Endothelial cell of umbilical vein (primary cell): ENCODE measurements around the gene CRLF1. TPM values are rescaled to one million over a fixed set of nuclear protein-coding genes. Genes with fewer than 3 reads are reported as not detected.
"Not testable (repeated sequence)": the region's sequence is repeated elsewhere in the genome, so short reads cannot be mapped to it uniquely, and the experiment has no call there.

Experiments
- BruUV-seq: library from RNA; stranded (reverse); fragments of 400-500 nt; replicated peaks from 2 replicates; lab custom pipeline; 2021; lab: Mats Ljungman, UMichigan
- CTCF ChIA-PET: fragments of 300-600, 350-600 bp; sonication (Branson Sonifier 250); formaldehyde crosslinking; loops from one replicate; lab custom pipeline; 2021; ENCODE audit warnings: antibody characterized with exemption, inconsistent platforms; lab: Charles Lee
- POLR2A ChIA-PET: fragments of 300-600, 350-600 bp; sonication (Branson Sonifier 250); formaldehyde crosslinking; loops from one replicate; lab custom pipeline; 2021; ENCODE audit warnings: antibody characterized with exemption, inconsistent platforms; lab: Charles Lee
- DNase-seq: peaks from one replicate; pipeline ENCODE4 v3.0.0-alpha.2; 2011; ENCODE audit warnings: low read depth, low spot score
- FAIRE-seq: peaks from 2 replicates; lab custom pipeline; 2011; peaks lifted over from hg19 to GRCh38; lab: Jason Lieb, UNC
- H2AFZ ChIP-seq: 2 replicates; pipeline ENCODE4 v1.6.0; 2012; ENCODE audit warnings: low read depth, low read length, control low read depth, inconsistent platforms
- H3K27ac ChIP-seq: 2 replicates; pipeline ENCODE4 v1.5.1; 2011; ENCODE audit warnings: low read depth, mild to moderate bottlenecking, control low read depth, low read length, moderate library complexity; ENCODE audit not compliant: insufficient read depth
- H3K27me3 ChIP-seq, 2 experiments: 2 replicates each; pipeline versions ENCODE4 v1.6.0 to v1.6.1; 2011; ENCODE audit warnings: low read length in 2 of 2, mixed read lengths in 1 of 2; ENCODE audit not compliant: control insufficient read depth in 2 of 2, insufficient read depth in 2 of 2
- H3K36me3 ChIP-seq, 2 experiments: 2 replicates in 1 of 2; 3 replicates in 1 of 2; pipeline ENCODE4 v1.5.1; 2011; ENCODE audit warnings: low read length in 2 of 2, mild to moderate bottlenecking in 1 of 2, moderate library complexity in 1 of 2; ENCODE audit not compliant: control insufficient read depth in 2 of 2, insufficient read depth in 2 of 2; ENCODE audit errors: extremely low read depth in 1 of 2
- H3K4me1 ChIP-seq: 3 replicates; pipeline ENCODE4 v1.5.1; 2011; ENCODE audit warnings: mild to moderate bottlenecking, low read length; ENCODE audit not compliant: control insufficient read depth, insufficient read depth; ENCODE audit errors: extremely low read depth
- H3K4me2 ChIP-seq: 2 replicates; pipeline ENCODE4 v1.6.1; 2011; ENCODE audit warnings: low read length, control low read depth, mixed read lengths; ENCODE audit not compliant: insufficient read depth
- H3K4me3 ChIP-seq, 3 experiments: fragments of 200-600 bp in 1 of 3; sonication (generic), shearing (Covaris generic) in 1 of 3; replicated peaks in 1 of 3; 2 replicates each; pipeline ENCODE4 v1.5.1; 2011 to 2016; ENCODE audit warnings: control low read depth in 3 of 3, low read length in 3 of 3, mild to moderate bottlenecking in 2 of 3, inconsistent platforms in 1 of 3, low read depth in 1 of 3, moderate library complexity in 1 of 3; ENCODE audit not compliant: insufficient read depth in 1 of 3
- H3K79me2 ChIP-seq: 2 replicates; pipeline ENCODE4 v1.6.0; 2012; ENCODE audit warnings: low read length, inconsistent platforms; ENCODE audit not compliant: control insufficient read depth, insufficient read depth
- H3K9ac ChIP-seq: replicated peaks from 2 replicates; pipeline ENCODE3; 2011; ENCODE audit warnings: low read length, control low read depth; ENCODE audit not compliant: insufficient read depth; ENCODE audit errors: extremely low read depth
- H3K9me1 ChIP-seq: replicated peaks from 3 replicates; pipeline ENCODE4 v1.6.0; 2011; ENCODE audit warnings: mild to moderate bottlenecking, low read length; ENCODE audit not compliant: control insufficient read depth, insufficient read depth; ENCODE audit errors: extremely low read depth
- H3K9me3 ChIP-seq: replicated peaks from 2 replicates; pipeline ENCODE4 v1.5.1; 2012; ENCODE audit warnings: low read length, inconsistent platforms; ENCODE audit not compliant: control insufficient read depth, insufficient read depth
- H4K20me1 ChIP-seq: replicated peaks from 2 replicates; pipeline ENCODE3; 2011; ENCODE audit warnings: mild to moderate bottlenecking, low read length; ENCODE audit not compliant: control insufficient read depth, insufficient read depth; ENCODE audit errors: extremely low read depth
- POLR2A ChIP-seq: IDR thresholded peaks from 2 replicates; pipeline ENCODE4 v1.6.1; 2012; ENCODE audit warnings: low read depth, mild to moderate bottlenecking, control low read depth, low read length
- dilution Hi-C: fragments of 300-500 bp; cut with MboI; formaldehyde crosslinking; loops from one replicate; pipeline ENCODE4 v1.15.0; 2019; ENCODE audit warnings: low sequenced_read_pairs; ENCODE audit not compliant: extremely low pct_ligation_motif_present
- intact Hi-C: fragments of 100-400 bp; cut with micrococcal nuclease; formaldehyde crosslinking; loops from one replicate; pipeline ENCODE4 v1.10.0; 2022
- polyA plus RNA-seq, 4 experiments: library from polyadenylated mRNA; depleted of rRNA in 3 of 4; stranded (reverse) in 3 of 4; unstranded in 1 of 4; fragments of >200 nt; gene quantifications; 2 replicates each; pipeline versions ENCODE4 v1.2.1 to v1.2.3, GENCODE V29; 2011 to 2012; ENCODE audit warnings: missing spikeins in 1 of 4
- total RNA-seq: library from RNA; stranded (reverse); gene quantifications from 2 replicates; pipeline ENCODE4 v1.2.3, GENCODE V29; 2021

CRLF1 gene
- total and polyA plus RNA-seq, 2 donors (not counting 3 experiments of a cell fraction or from before 2014, with no cell fraction given) = 0.18 TPM; not detected in 1

GRCh38 chr19:18601875-18602274, 4.7 kb downstream of the CRLF1 start:
- no peaks in the 10 kb centered on the region for H3K9me3 ChIP-seq
- H3K36me3 ChIP-seq = no peaks in the 10 kb centered on the region
- no peaks in the 10 kb centered on the region for H3K9me1 ChIP-seq
- peaks cover 28 to 33% of the 10 kb centered on the region in 2 experiments for H3K27me3 ChIP-seq
- DNase-seq = no peak
- ChIA-PET CTCF (no interaction called here), POLR2A (no interaction called here)
- no peak overlapping the region for H3K9ac ChIP-seq
- no peak overlapping the region for H3K27ac ChIP-seq
- no peak overlapping the region for H2AFZ ChIP-seq
- no peak for FAIRE-seq
- H3K4me1 ChIP-seq = no peaks in the 10 kb centered on the region
- no peaks in the 10 kb centered on the region for H4K20me1 ChIP-seq
- BruUV-seq = no TSS peak
- H3K4me2 ChIP-seq = no peak overlapping the region
- H3K4me3 ChIP-seq = no peak overlapping the region
- intact Hi-C loops = loop anchor here (5.0 kb wide), 1 partner anchor 45 kb away; no protein-coding TSS in a partner anchor
- no peak for TF ChIP-seq POLR2A
- dilution Hi-C loops = no loop called here
- no peaks in the 10 kb centered on the region for H3K79me2 ChIP-seq

GRCh38 chr19:18600692-18601397, 5.8 kb downstream of the CRLF1 start:
- H3K27ac ChIP-seq, H3K79me2 ChIP-seq, H4K20me1 ChIP-seq, H3K9me1 ChIP-seq, FAIRE-seq, H3K36me3 ChIP-seq, BruUV-seq, dilution Hi-C loops, H3K9me3 ChIP-seq, H3K4me1 ChIP-seq, POLR2A ChIA-PET, H3K9ac ChIP-seq, H3K4me2 ChIP-seq, DNase-seq, CTCF ChIA-PET, H2AFZ ChIP-seq, H3K4me3 ChIP-seq: not testable (repeated sequence)
- intact Hi-C loops = loop anchor here (5.0 kb wide), 1 partner anchor 46 kb away; no protein-coding TSS in a partner anchor
- peaks cover 26 to 28% of the 10 kb centered on the region in 2 experiments for H3K27me3 ChIP-seq
